ENCODE data around the gene PDGFC. TPM values are rescaled to one million over a fixed set of nuclear protein-coding genes. Genes with fewer than 3 reads are reported as not detected.

Gene PDGFC
- total RNA-seq, 1 donor from 2014 or later, result not detected

DNA sequence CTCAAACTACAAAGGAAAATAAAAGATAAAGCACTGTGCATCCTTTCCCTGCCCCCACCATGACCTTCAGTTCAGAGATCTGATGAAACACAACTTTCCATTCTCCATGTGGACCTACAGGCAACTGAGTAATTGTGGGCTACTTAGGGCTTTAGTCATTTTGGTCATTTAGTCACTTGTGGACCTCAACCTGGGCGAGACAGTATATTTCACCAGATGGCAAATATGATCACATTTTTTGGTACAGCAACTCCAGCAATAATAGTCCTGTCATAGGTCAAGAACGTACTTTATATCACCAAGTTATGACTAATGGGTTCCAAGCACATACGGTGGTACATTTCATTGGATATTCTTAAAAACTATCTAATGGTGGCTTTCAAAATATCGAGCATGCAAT, 141.2 kb downstream of the PDGFC start:
- Mint-ChIP-seq H3K27me3 (no peaks in the 10 kb centered on the region), H3K27ac (no peak overlapping the region), H3K9me3 (no peaks in the 10 kb centered on the region), H3K4me1 (no peaks in the 10 kb centered on the region), H3K4me3 (no peak overlapping the region), H3K36me3 (ENCODE audit: low read depth) (no peaks in the 10 kb centered on the region)
- CTCF ChIA-PET, result no interaction called here
- intact Hi-C loops (cut with micrococcal nuclease), result no loop called here
- no peak for DNase-seq
- TF ChIP-seq, protein P1, sequence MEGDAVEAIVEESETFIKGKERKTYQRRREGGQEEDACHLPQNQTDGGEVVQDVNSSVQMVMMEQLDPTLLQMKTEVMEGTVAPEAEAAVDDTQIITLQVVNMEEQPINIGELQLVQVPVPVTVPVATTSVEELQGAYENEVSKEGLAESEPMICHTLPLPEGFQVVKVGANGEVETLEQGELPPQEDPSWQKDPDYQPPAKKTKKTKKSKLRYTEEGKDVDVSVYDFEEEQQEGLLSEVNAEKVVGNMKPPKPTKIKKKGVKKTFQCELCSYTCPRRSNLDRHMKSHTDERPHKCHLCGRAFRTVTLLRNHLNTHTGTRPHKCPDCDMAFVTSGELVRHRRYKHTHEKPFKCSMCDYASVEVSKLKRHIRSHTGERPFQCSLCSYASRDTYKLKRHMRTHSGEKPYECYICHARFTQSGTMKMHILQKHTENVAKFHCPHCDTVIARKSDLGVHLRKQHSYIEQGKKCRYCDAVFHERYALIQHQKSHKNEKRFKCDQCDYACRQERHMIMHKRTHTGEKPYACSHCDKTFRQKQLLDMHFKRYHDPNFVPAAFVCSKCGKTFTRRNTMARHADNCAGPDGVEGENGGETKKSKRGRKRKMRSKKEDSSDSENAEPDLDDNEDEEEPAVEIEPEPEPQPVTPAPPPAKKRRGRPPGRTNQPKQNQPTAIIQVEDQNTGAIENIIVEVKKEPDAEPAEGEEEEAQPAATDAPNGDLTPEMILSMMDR (IDR thresholded peaks at IDR 0.05), result no peak
- POLR2A ChIA-PET, result no interaction called here
- no peak for ATAC-seq (ENCODE audit: low read depth)

DNA sequence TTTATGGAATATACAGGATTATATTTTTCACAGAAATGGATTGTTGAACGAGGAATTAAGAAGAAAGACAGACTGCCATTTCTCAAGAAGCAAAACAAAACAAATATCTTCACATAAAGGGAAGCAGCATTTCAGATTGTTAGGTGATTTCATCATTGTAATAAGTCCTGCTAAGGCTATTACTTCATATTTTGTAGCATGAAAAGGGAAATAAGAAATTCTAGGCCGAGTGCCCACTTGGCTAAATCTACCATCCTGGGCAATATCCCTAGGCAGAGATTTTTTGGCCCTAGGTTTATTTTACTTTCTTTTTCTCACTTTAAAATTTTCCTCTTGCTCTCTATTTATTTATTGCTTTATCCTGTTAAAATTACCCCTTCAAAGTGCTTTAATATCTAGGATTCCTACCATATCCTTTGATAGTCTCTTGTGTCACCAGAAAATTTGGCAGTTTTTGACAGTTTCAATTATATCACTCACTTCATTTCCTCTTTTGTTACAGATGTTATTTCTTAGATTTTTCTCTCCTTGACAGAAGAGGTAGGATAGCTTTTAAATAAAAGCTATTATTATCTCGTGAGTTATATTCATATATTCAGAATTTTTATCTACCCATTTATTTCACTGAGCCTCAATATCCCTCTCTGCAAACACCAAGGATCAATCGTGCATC, 142.3 kb downstream of the PDGFC start:
- ATAC-seq (ENCODE audit: low read depth), result no peak
- no peak overlapping the region for H3K27ac Mint-ChIP-seq
- no peak for DNase-seq
- no peaks in the 10 kb centered on the region for H3K27me3 Mint-ChIP-seq
- TF ChIP-seq, protein P1 (IDR thresholded peaks at IDR 0.05), result no peak
- CTCF ChIA-PET, result no interaction called here
- intact Hi-C loops (cut with micrococcal nuclease), result no loop called here
- H3K9me3 Mint-ChIP-seq, result no peaks in the 10 kb centered on the region
- POLR2A ChIA-PET, result no interaction called here
- no peaks in the 10 kb centered on the region for H3K4me1 Mint-ChIP-seq
- no peaks in the 10 kb centered on the region for H3K36me3 Mint-ChIP-seq (ENCODE audit: low read depth)
- H3K4me3 Mint-ChIP-seq, result no peak overlapping the region

DNA sequence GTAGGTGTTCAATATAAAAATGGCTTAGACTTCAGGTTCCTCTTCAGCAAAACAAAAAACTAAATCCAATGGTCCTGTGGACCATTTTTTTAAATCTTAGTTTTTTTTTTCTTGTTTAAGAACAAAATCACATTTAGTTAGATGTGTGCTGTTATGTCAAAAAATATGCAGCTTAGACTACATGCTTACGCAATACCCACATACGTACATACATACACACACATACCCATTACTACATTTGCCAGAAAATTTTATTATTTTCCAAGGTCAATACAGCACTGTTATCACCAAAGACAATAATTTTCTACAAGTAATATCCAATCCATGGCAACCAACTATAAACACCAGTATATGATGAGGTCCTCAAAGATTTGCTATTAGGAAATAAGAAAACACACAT, 144.1 kb downstream of the PDGFC start:
- POLR2A ChIA-PET, result no interaction called here
- ATAC-seq (ENCODE audit: low read depth), result no peak
- intact Hi-C loops (cut with micrococcal nuclease), result no loop called here
- CTCF ChIA-PET, result no interaction called here
- Mint-ChIP-seq H3K9me3 (no peaks in the 10 kb centered on the region), H3K4me1 (no peaks in the 10 kb centered on the region), H3K4me3 (no peak overlapping the region), H3K36me3 (ENCODE audit: low read depth) (no peaks in the 10 kb centered on the region), H3K27ac (no peak overlapping the region), H3K27me3 (no peaks in the 10 kb centered on the region)
- no peak for DNase-seq
- TF ChIP-seq, protein P1 (IDR thresholded peaks at IDR 0.05), result no peak

DNA sequence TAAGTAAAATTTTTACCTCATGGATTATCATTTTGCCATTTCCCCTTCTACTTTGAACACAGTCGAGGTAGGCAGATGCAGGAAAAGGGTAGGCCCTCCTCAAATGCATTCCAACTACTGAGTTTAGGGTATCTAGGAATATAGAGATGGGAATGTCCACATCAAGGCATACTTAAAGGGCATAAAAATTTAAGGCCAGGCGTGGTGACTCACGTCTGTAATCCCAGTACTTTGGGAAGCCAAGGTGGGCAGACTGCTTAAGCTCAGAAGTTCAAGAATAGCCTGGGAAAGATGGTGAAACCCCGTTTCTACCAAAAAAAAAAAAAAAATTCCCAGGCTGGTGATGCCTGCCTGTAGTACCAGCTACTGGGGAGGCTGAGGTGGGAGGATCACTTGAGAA, 146.5 kb downstream of the PDGFC start:
- POLR2A ChIA-PET, result interaction anchor here (0.7 kb wide), 1 partner anchor 51 kb away, joined by 6 read pairs; no protein-coding TSS in a partner anchor

DNA sequence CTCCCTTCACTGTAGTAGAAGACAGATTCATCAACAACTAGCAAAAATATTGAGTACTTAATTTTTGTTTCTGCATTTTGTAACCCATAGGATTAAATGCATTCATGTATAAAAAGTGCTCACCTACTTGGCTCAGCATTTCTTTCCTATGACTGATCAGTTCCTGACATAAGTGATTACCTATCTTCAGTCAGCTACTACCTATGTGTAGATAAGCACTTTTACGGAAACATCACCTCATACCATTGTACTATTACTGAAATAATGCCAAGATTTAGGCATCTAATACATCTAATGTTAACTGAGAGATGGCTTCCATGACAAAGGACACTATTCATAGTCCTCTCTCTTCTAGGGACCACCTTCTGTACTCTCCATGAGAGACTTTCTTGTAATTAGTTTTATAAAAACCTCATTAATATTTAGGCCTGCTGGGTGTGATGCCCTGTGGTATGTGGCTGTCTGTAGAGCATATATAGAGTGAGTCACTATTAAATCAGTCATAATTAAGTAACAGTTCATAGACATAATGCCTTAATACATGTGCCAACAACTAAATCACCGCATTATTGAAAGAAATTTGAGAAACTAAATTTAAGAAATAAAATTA, 147.0 kb downstream of the PDGFC start:
- Mint-ChIP-seq H3K9me3 (peaks cover 2% of the 10 kb centered on the region), H3K4me1 (no peaks in the 10 kb centered on the region), H3K4me3 (no peak overlapping the region), H3K27ac (no peak overlapping the region), H3K36me3 (ENCODE audit: low read depth) (no peaks in the 10 kb centered on the region), H3K27me3 (no peaks in the 10 kb centered on the region)
- TF ChIP-seq, protein P1 (IDR thresholded peaks at IDR 0.05), result no peak
- intact Hi-C loops (cut with micrococcal nuclease), result no loop called here
- POLR2A ChIA-PET, result no interaction called here
- CTCF ChIA-PET, result no interaction called here
- DNase-seq (no peak), ATAC-seq (ENCODE audit: low read depth) (no peak)

More for the DNA sequence above, 146.5 kb downstream of the PDGFC start:
- TF ChIP-seq, protein P1 (IDR thresholded peaks at IDR 0.05), result no peak
- H3K9me3 Mint-ChIP-seq, result no peaks in the 10 kb centered on the region
- H3K27ac Mint-ChIP-seq, result no peak overlapping the region
- no peaks in the 10 kb centered on the region for H3K4me1 Mint-ChIP-seq
- intact Hi-C loops (cut with micrococcal nuclease), result no loop called here
- CTCF ChIA-PET, result no interaction called here
- ATAC-seq (ENCODE audit: low read depth), result no peak
- no peaks in the 10 kb centered on the region for H3K36me3 Mint-ChIP-seq (ENCODE audit: low read depth)
- no peak for DNase-seq
- H3K4me3 Mint-ChIP-seq, result no peak overlapping the region
- no peaks in the 10 kb centered on the region for H3K27me3 Mint-ChIP-seq
